ENCODE results near the gene KCNB1. TPM values are rescaled to one million over a fixed set of nuclear protein-coding genes. Genes with fewer than 3 reads are reported as not detected.
A peak's percentile ranks its signal among the peaks of the same experiment; 100 is the strongest.

The KCNB1 gene
- total and polyA plus RNA-seq, 2 of the 4 experiments (the other 2 are of a cell fraction), result 0.05 TPM; not detected in 1

DNA sequence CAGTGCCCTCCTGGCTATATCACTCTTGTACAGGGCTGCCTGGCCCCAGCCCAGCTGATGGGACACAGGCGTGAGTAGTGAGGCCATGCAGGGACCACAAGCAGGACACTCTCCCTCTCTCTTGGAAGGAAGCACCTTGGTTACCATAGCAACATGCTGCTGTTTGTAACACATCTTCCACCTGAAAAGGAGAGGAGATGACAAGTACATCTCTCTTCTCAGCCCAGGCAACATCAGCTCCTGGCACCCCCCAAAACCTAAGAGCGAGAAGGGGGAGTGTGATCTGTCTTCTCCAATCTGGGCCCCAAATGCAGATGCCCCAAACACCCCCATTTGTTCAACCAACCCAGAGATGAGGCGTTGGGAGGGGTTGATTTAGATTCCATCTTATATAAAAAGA lies 49.9 kb downstream of the KCNB1 start:
- Histone ChIP-seq H3K4me1 (ENCODE audit: control insufficient read depth, insufficient read depth, low read length) (no peaks in the 10 kb centered on the region), H3K4ac (ENCODE audit: low read depth, low read length) (no peak overlapping the region), H3K14ac (replicated peaks; ENCODE audit: low read depth, low read length) (no peak overlapping the region), H3K18ac (ENCODE audit: low read depth, low read length) (no peak overlapping the region), H3K27ac (ENCODE audit: insufficient read depth, low read length) (no peak overlapping the region), H3K9ac (ENCODE audit: low read depth, low read length) (no peak overlapping the region), H3K9me3 (ENCODE audit: control insufficient read depth, insufficient read depth, low read length) (no peaks in the 10 kb centered on the region), H3K9me1 (ENCODE audit: insufficient read depth, low read length) (no peaks in the 10 kb centered on the region), H2AK5ac (ENCODE audit: low read depth, low read length) (no peak overlapping the region), H3K79me1 (ENCODE audit: low read depth in 1 of 2, low read length in 2 of 2) (no peaks in the 10 kb centered on the region), H3K36me3 (ENCODE audit: control insufficient read depth, insufficient read depth, low read length) (no peaks in the 10 kb centered on the region), H3K4me3 (ENCODE audit: insufficient read depth, low read depth, low read length) (no peak overlapping the region), H2BK20ac (ENCODE audit: low read depth, low read length) (no peak overlapping the region), H4K20me1 (ENCODE audit: insufficient read depth, low read length) (no peaks in the 10 kb centered on the region), H3K23ac (ENCODE audit: low read depth, low read length) (no peak overlapping the region), H3K56ac (ENCODE audit: extremely low read depth, insufficient read depth, low read length) (no peak overlapping the region), H2BK15ac (ENCODE audit: low read depth, low read length) (no peak overlapping the region), H3K27me3 (ENCODE audit: control insufficient read depth, insufficient read depth, low read length) (peaks cover 34% of the 10 kb centered on the region), H3K4me2 (ENCODE audit: low read depth, low read length) (no peak overlapping the region), H2AFZ (replicated peaks; ENCODE audit: low read length, poor library complexity) (peak overlapping the region; percentile 17), H4K5ac (ENCODE audit: low read depth, low read length) (no peak overlapping the region), H2AK9ac (replicated peaks; ENCODE audit: low read depth, low read length, poor library complexity) (no peak overlapping the region), H4K91ac (ENCODE audit: insufficient read depth, low read depth, low read length) (no peak overlapping the region), H4K8ac (ENCODE audit: low read depth in 2 of 2, low read length in 2 of 2) (no peak overlapping the region), H2BK120ac (ENCODE audit: low read depth, low read length) (no peak overlapping the region), H2BK5ac (ENCODE audit: low read depth, low read length, poor library complexity, severe bottlenecking) (no peak overlapping the region)
- intact Hi-C loops (cut with micrococcal nuclease), result no loop called here
- BruUV-seq (replicated peaks), result no TSS peak
- dilution Hi-C loops (cut with HindIII; ENCODE audit: low sequenced_read_pairs, unreplicated experiment), result no loop called here
- ChIA-PET CTCF (no interaction called here), POLR2A (ENCODE audit: unreplicated experiment) (no interaction called here)
- no peak for TF ChIP-seq POLR2A (IDR thresholded peaks at IDR 0.05; ENCODE audit: low read depth, low read length)
- ATAC-seq (ENCODE audit: low read depth), result no peak
- DNase-seq, result no peak
- WGBS, 2 experiments (ENCODE audit: extremely low coverage in 2 of 2, insufficient read length in 1 of 2), result no CpG with 5 or more reads among the region's 3 CpGs
- in situ Hi-C loops (cut with MboI; ENCODE audit: low sequenced_read_pairs), result no loop called here

Data from IMR-90 (cell line).